Midbrain (tissue), 1 donor: ENCODE data around the gene LIX1.
"Not testable (repeated sequence)": the region's sequence is repeated elsewhere in the genome, so short reads cannot be mapped to it uniquely, and the experiment has no call there.

Experiments
- DNase-seq: peaks from one replicate; lab custom pipeline; 2025; lab: John Stamatoyannopoulos, UW

The LIX1 gene

DNA sequence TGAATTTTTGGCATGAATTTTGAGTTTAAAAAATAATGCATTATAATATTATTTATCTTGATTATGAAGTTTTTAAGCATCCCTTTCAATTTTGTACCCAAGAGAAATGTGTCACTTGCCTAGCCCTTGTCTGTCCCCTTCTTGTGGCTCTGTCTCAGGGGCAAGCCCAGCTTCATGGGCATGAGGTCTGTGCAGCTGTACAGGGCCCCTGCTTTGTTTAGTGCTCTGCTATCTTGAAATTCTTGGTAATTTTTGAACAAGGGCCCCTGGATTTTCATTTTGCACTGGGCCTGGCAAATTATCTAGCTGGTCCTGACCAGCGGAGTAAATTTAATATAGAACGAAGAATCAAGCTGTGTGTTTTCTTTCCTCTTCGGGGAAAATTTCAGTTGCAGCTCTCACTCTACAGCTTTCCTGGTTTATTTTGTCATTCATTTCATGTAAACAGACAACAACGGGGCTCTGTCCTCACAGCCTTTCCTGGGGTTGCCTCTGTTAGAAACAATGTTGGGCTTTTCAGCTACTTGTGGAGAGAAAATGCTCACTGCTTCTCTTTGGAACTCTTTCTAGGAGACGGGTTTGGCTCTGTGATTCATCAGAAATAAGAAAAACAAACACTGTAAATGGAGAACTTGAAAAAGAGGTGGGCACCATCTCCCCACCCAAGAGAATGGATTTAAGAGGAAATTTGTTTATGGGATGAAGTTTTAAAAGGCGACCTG lies 41.1 kb downstream of the LIX1 start:
- DNase-seq: peak; percentile 80

DNA sequence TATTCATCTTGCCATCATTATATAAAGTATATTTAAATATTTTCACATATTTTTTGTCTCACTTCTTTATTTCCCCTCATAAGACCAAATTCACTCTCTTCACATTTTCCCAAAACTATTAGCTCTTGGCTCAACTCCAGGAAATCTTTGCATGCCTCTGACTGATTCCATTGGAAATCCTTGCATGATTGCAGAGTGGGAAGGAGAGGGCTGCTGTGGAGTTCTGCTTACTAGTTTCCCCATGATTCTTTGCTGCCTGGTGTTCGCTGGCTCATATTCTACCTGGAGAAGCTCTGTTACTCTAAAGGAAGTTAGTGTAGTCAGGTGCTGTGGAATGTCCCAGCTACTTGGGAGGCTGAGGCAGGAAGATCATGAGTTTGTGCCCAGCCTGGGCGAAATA lies 41.9 kb downstream of the LIX1 start:
- no peak for DNase-seq

DNA sequence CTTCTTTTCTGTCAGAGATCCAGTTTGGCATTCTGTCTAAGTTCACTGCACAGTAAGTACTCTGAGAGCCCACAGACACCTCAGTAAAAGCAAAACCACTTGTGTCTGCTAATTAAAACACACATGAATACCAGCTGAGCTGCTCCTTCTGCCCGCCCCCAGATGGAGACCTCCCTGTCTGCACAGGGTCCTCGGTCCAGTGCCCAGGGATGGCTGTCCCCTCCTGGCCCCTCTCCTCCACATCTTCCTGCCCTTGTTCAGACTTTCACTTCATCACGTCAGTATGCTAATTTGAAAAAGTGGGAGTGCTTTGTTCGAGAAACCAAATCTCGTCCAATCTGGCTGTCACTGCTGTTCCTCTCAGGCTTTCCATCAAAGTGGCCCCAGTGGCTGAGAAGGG lies 43.5 kb downstream of the LIX1 start:
- peak; percentile 56 for DNase-seq

DNA sequence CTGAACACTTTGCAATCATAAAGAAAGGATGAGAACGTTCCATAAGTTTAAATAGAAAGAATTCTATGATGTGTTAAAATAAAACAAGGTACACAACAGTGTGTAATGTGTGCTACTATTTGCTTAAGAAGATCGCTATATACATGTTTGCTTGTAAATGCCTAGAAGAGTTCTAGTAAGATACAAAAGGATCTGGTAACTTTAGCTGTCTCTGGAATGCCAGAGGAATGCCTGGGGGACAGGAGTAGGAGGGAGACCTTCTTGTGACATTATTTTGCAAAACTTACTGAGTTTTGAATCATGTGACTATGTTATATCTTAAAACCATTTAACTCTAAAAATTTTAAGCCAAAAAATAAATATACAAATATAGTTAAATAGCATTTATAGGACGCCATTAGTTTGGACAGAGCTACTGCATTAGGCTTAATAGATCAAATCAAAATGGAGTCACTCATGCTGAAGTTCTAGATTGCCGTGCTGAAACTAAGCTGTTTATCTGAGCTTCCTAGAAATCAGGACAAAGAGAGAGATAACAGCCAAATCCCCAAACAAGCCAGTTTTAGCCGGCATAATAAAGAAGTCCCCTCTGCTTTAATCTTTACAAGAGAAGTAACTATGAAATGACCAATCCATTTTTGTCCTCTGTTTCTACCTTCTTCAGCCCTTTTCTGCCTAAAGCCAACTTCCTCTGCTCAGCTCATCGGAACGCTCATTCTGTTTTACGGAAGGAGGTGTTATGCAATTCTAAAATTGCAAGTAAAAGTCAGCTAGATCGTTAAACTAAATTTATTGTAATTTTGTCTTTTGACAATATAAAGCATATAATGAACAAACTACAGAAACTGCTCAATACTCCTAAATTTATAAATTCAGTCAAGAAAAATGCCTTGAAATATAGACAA lies 44.8 kb downstream of the LIX1 start:
- no peak for DNase-seq

DNA sequence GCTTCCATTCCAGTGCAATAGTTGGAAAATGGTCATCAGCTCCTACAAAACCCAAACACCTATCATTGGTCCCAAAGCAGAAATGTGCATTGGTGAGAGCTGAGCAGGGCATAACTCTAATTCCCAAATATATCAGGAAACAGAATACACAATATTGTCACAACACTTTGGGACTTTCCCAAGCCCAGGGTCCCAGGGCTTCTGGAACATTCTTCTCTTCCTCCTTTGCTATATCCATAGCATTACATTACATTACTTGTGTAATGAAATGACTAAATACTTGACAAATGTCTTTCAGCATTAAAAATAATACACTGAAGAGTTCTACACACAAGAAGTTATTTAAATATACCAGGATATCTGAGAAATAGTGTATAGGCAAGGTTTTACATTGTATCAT lies 45.6 kb downstream of the LIX1 start:
- no peak for DNase-seq

GRCh38 chr5:97096191-97096590 lies 46.2 kb downstream of the LIX1 start:
- DNase-seq: peak; percentile 20

DNA sequence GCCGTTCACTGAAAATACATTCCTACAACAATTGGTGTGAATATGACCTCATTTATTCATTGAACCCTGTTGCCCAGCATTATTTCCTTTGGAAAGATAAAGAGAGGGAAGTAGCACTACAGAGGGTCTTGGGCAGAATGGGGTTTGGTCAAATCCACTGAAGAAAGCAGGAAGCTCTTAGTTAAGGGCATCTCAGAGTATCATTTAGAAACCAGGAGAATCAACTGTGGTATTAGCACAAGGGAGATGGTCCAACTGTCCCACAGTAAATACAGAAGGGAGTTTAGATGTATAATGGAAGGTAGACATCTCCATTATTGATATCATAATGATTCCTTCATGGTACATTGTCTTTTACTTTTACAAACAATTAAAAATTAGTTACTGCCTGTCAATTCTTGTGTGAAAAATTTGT lies 47.1 kb downstream of the LIX1 start:
- DNase-seq: no peak

- no peak for DNase-seq
These were observed 47.7 kb downstream of the LIX1 start for GRCh38 chr5:97094579-97095317.

DNA sequence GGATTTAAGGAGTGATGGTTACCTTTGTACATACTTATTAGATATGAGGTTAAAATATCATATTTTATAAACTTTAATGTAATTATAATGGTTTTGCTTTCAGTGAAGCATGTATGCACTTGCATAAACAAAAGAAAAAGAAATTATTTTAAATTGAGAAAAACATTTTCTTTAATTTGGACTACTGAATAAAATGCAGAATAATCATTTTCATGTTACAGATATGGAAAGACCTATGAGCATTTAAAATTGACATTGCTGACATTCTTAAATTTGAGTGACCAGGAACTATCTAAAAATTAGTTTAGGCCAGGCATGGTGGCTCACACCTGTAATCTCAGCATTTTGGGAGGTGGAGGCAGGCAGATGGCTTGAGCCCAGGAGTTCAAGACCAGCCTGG lies 49.2 kb downstream of the LIX1 start:
- DNase-seq: no peak

DNA sequence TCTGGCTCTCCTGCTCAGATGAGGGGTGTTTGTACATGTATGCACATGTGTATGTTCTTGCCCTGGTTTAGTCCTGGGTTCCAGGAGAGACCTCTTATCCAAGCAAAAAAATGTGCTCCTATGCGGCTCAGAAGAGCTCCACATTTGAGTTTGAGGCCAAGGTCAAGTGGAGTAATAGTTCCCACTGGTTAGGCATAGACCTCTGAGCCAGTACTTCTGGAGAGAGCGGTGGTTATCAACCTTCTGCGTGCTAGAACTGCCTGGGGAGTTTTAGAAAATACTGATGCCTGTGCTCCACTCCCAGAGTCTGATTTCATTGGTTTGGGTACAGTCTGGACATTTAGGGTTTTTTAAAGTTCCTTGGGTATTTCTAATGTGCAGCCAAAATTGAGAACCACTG lies 51.5 kb downstream of the LIX1 start:
- DNase-seq: no peak

DNA sequence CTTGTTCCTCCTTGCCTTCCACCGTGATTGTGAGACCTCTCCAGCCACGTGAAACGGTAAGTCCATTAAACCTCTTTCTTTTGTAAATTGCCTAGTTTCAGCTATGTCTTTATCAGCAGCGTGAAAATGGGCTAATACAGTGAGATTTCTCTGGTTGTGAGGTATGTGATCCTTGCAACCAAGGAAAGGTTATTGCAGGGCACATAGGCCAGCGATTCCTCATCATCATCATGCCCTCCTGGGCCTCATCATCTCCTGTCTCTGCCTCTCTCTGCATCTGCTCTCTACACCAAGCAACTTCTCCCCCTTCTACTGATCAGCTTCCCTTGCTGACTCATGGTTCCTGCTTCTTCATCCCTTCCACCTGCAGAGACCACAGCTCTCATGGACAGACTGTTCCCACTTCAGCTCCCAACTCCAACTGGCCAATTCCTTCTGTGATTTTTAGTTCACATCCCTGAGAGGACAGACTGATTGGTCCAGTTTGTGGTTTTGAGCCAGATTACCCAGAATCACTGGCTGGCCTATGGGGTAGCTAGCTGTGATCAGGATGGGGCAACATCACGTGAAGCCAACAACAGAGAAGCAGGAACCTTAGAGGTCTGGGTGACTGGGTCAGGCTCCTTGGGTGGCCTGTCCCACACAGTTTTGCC lies 53.1 kb downstream of the LIX1 start:
- no peak for DNase-seq

DNA sequence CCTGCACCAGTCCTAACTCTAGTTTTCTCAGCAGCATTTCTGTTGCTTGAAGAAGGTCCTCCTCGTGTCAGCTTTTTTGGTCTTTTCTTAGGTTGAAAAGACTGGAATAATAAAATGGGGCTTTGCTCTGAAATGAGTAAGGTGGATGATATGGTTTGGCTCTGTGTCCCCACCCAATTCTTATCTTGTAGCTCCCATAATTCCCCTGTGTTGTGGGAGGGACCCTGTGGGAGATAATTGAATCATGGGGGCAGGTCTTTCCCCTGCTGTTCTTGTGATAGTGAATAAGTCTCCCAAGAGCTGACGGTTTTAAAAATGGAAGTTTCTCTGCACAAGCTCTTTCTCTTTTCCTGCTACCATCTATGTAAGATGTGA lies 53.6 kb downstream of the LIX1 start:
- DNase-seq: no peak

GRCh38 chr5:97087138-97087537 lies 55.3 kb downstream of the LIX1 start:
- DNase-seq: no peak

DNA sequence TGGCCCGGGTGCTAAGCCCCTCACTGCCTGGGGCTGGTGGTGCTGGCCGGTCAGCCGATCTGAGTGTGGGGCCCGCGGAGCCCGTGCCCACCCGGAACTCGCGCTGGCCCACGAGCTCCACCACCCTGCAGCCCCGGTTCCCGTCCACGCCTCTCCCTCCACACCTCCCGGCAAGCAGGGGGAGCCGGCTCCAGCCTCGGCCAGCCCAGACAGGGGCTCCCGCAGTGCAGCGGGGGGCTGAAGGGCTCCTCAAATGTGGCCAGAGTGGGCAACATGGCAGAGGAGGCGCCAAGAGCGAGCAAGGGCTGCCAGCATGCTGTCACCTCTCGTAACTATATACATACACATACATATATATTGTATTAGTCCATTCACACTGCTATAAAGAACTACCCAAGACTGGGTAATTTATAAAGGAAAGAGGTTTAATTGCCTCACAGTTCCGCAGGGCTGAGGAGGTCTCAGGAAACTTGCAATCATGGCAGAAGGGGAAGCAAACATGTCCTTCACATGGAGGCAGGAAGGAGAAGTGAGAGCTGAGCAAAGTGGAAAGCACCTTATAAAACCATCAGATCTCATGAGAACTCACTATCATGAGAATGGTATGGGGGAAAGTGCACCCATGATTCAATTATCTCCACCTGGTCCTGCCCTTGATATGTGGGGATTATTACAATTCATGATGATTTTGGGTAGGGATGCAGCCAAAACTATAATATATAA lies 56.8 kb downstream of the LIX1 start:
- DNase-seq: no peak

- not testable (repeated sequence) for DNase-seq
These were observed 57.5 kb downstream of the LIX1 start for GRCh38 chr5:97084782-97085458.

DNA sequence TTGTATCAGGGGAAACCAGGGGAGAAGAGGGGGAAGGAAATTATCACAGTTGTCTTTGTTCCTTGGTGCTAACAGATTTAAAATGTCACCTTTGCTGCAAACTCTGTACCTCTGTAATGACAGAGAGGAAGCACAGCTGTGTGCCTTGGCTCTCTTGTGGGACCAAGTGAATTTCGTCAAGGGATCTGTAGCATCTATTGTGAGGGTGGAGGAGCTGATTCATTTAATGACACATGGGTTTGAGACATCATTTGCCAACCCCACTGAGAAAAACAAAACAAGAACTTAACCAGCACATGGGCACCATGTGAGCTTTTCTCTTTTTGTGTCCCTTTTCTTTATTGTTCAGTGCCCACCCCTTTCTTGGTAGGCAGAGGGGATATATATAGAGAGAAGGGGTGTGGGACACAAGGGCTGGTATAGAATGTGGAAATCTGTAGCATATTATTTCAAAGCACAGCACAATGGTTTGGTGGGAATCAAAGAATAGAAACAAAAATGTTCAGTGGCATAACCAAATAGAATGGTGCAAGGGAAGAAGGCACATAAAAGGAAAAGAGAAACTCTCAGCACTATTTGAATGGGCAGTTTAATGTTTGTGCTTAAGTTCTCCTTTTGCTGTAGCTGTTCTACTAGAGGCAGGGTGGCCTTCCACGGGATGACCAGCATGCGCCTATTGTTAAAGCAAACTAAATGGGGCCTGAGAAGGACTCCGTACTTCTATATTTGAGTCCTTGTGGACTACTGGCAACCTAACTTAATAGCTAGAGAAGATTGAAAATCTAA lies 63.3 kb downstream of the LIX1 start:
- no peak for DNase-seq

DNA sequence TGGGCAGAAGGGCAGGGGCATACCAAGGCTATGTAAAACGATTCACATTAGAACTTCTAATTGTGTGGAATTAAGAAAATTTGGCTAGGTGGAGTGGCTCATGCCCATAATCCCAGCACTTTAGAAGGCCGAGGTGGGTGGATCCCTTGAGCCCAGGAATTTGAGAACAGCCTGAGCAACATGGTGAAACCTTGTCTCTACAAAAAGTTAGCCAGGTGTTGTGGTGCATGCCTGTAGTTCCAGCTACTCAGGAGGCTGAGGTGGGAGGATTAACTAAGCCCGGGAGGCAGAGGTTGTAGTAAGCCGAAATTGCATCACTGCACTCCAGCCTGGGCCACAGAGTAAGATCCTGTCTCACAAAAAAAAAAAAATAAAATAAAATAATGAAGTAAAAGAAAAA lies 65.2 kb downstream of the LIX1 start:
- DNase-seq: no peak

DNA sequence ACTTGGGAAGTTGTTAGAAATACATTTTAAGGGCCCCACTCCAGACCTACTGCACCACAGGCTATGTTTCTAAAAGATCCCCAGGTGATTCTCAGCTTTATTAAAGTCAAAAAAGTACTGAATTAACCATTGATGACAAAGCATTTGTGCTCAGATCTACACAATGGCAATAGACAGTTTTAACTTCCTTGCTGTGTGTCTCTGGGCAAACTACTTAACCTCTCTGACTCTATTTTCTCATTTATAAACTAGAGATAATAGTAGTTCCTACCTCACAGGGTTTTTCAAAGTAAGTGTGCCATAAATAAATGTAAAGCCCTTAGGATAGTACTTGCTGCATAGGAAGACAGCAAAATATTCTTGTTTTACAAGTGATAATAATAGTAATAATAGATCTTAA lies 66.3 kb downstream of the LIX1 start:
- no peak for DNase-seq

- DNase-seq: no peak
These were observed 66.8 kb downstream of the LIX1 start for GRCh38 chr5:97075649-97076048.

- no peak for DNase-seq
These were observed 67.4 kb downstream of the LIX1 start for GRCh38 chr5:97074859-97075489.
